MM.1S (cell line): ENCODE data around the gene FEN1.

ENCODE experiments used
- CTCF ChIP-seq: fragments of 300-600 bp; sonication (generic); IDR thresholded peaks from 2 replicates; pipeline ENCODE4 v1.5.1; 2016; ENCODE audit warnings: antibody characterized with exemption, low read length, mixed read lengths
- EZH2 ChIP-seq: fragments of 300-600 bp; sonication (generic); optimal IDR thresholded peaks from 2 replicates; pipeline ENCODE3; 2017; ENCODE audit warnings: low read depth, mild to moderate bottlenecking, antibody characterized with exemption, low read length, mixed read lengths
- EZH2phosphoT487 ChIP-seq: fragments of 300-600 bp; sonication (generic); IDR thresholded peaks from 2 replicates; pipeline ENCODE4 v1.6.1; 2018; ENCODE audit warnings: antibody characterized with exemption, low read length

- TF ChIP-seq CTCF (no peak), EZH2 (no peak), EZH2phosphoT487 (no peak)
Measured at GRCh38 chr11:61793829-61794204, 1.1 kb downstream of the FEN1 start.
